ENCODE measurements around the gene MLLT6.

Gene MLLT6

GRCh38 chr17:38706505-38707216 is 1.6 kb downstream of the MLLT6 start:
- no peak for DNase-seq (ENCODE audit: low read depth in 2 of 2)

GRCh38 chr17:38707678-38708351 is 2.7 kb downstream of the MLLT6 start:
- DNase-seq (ENCODE audit: low read depth in 2 of 2) = no peak

GRCh38 chr17:38709104-38709820 is 4.2 kb downstream of the MLLT6 start:
- DNase-seq (ENCODE audit: low read depth in 2 of 2) = no peak

DNA sequence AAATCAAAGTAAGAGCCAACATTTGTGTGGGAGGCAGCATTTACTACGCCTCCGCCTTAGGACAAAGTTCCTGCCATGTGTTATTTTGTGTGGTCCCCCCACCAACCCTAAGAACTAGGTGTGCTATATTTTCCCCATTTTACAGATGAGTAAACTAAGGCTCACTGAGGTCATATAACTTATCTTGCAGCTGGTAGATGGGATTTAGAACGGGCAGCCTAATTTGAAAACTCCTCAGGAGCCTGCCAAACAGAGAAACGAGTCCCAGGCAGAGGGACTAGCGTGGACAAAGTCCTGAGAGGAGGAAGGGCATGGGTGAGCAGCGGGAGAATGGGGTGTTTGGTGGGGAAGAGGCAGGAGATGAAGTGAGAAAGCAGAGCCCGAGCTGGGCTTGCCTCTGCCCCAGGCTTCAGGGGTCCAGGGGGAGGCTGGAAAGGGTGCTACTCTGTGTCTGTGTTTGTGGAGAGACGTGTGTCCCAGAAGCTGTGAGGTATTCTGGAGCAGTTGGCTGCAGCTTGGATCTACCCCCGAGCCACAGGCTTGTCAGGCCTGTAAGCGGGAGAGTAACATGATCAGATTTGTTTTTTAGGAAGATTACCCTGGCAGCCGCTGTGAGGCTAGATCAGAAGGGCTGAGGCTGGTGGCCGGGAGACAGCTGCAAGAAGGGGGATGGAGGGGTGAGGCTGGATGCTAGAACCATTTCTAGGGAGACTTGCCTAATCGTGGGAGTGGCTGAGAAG is 5.0 kb downstream of the MLLT6 start:
- DNase-seq (ENCODE audit: low read depth in 2 of 2) = no peak

GRCh38 chr17:38710604-38710962 is 5.5 kb downstream of the MLLT6 start:
- DNase-seq (ENCODE audit: low read depth in 2 of 2) = no peak

DNA sequence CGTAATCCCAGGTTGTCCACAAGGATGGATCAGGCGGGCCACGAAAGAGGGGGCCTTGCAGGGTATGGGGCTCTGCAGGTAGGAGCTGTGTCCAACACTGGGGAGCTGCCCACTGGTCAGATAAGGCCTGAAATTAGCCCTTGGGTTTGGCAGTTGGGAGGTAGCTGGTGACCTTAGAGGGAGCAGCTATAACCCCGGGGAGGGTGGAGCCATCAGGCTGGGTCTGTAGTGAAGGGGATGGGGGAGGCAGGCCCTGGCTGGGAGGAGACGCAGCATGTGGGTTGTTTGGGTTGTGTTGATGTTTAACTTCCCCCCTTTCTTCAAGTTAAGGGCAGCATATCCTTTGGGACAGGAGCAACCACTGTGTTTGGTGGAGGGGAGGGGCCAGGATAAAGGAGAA is 5.9 kb downstream of the MLLT6 start:
- no peak for DNase-seq (ENCODE audit: low read depth in 2 of 2)

- DNase-seq (ENCODE audit: low read depth in 2 of 2) = no peak
Observed at GRCh38 chr17:38711792-38712571, 6.9 kb downstream of the MLLT6 start.

- no peak for DNase-seq (ENCODE audit: low read depth in 2 of 2)
Observed at GRCh38 chr17:38712593-38712992, 7.5 kb downstream of the MLLT6 start.

GRCh38 chr17:38713456-38714075 is 8.5 kb downstream of the MLLT6 start:
- no peak for DNase-seq (ENCODE audit: low read depth in 2 of 2)

- no peak for DNase-seq (ENCODE audit: low read depth in 2 of 2)
Observed at GRCh38 chr17:38715216-38715943, 10.3 kb downstream of the MLLT6 start.

GRCh38 chr17:38716368-38717005 is 11.4 kb downstream of the MLLT6 start:
- DNase-seq (ENCODE audit: low read depth in 2 of 2) = no peak

GRCh38 chr17:38717139-38717745 is 12.2 kb downstream of the MLLT6 start:
- DNase-seq (ENCODE audit: low read depth in 2 of 2) = no peak

GRCh38 chr17:38719289-38719942 is 14.3 kb downstream of the MLLT6 start:
- DNase-seq (ENCODE audit: low read depth in 2 of 2) = no peak

GRCh38 chr17:38719943-38720641 is 15.0 kb downstream of the MLLT6 start:
- DNase-seq (ENCODE audit: low read depth in 2 of 2) = no peak

DNA sequence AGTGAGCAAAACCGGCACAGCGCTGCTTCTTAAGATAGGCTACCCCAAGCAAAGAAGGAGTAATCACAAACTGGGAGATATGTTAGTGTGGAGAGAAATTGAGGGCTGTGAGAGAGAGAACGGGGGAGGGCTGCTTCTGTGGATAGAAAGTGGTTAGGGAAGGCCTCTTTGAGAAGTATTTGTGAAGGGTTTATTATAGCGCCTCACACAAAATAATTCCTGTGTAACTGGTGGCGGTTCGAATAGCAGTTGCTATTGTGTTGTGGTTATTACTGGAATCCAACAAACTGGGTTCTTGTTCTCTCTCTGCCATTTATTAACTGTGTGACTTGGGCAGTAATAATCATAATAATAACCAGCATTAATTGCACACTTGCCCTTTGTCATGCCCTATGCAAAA is 15.9 kb downstream of the MLLT6 start:
- no peak for DNase-seq (ENCODE audit: low read depth in 2 of 2)

GRCh38 chr17:38721802-38722201 is 16.7 kb downstream of the MLLT6 start:
- DNase-seq (ENCODE audit: low read depth in 2 of 2) = no peak

DNA sequence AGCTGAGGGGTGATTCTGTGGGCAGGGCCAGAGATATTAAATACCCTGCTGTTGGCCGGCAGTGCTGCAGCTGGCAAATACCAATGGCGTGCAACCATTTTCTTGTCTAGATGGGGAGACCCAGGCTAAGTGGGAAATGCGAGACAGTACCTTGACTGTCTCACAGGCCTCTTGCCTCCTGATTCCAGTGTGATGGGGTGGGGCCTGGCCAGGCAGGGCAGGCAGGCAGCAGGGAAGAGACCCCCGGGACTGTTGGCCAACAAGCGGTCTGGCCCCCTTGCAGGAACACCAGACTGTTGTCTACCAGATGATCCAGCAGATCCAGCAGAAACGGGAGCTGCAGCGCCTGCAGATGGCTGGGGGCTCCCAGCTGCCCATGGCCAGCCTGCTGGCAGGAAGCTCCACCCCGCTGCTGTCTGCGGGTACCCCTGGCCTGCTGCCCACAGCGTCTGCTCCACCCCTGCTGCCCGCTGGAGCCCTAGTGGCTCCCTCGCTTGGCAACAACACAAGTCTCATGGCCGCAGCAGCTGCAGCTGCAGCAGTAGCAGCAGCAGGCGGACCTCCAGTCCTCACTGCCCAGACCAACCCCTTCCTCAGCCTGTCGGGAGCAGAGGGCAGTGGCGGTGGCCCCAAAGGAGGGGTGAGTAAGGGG is 19.4 kb downstream of the MLLT6 start:
- no peak for DNase-seq (ENCODE audit: low read depth in 2 of 2)

DNA sequence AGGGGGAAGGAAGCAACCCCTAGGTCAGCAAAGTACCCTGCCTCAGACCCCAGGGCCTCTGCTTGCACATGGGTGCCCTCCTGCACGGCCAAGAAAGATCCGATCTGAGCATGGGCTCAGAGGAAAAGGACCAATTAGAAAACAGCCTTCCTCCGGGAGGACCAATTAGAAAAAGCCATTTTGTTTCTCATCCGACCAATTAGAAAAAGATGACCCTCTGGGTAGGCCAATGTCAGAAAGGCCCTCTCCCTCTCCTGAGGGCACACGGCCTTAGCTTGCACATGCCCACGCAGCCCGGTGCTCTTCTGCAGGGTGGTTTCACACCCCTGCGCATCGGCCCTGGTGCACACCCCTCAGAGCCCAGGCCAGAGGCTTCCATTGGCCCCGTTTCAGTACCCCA is 20.0 kb downstream of the MLLT6 start:
- no peak for DNase-seq (ENCODE audit: low read depth in 2 of 2)
